Karpas-422 (cell line): Measurements from ENCODE around the gene DTNB. TPM values are rescaled to one million over a fixed set of nuclear protein-coding genes. Genes with fewer than 3 reads are reported as not detected.
"Not testable (repeated sequence)": the region's sequence is repeated elsewhere in the genome, so short reads cannot be mapped to it uniquely, and the experiment has no call there.

Source experiments
- DNase-seq: peaks from one replicate; pipeline ENCODE4 v3.0.0-alpha.2; 2015
- H2AFZ ChIP-seq: fragments of 200-600 bp; sonication (generic); 2 replicates; pipeline ENCODE4 v1.6.1; 2014; ENCODE audit warnings: antibody characterized with exemption, low read length, mixed read lengths
- H3K27ac ChIP-seq: fragments of 200-600 bp; sonication (generic); 2 replicates; pipeline ENCODE4 v1.5.1; 2014; ENCODE audit warnings: mild to moderate bottlenecking, low read length, moderate library complexity
- H3K27me3 ChIP-seq: fragments of 200-600 bp; sonication (generic); 2 replicates; pipeline ENCODE4 v1.6.1; 2014; ENCODE audit warnings: low read length, mixed read lengths
- H3K36me3 ChIP-seq: fragments of 200-600 bp; sonication (generic); 2 replicates; pipeline ENCODE4 v1.6.1; 2014; ENCODE audit warnings: low read length, mixed read lengths; ENCODE audit not compliant: insufficient read depth
- H3K4me1 ChIP-seq: fragments of 200-600 bp; sonication (generic); 2 replicates; pipeline ENCODE4 v1.6.1; 2014; ENCODE audit warnings: mild to moderate bottlenecking, low read length, mixed read lengths
- H3K4me2 ChIP-seq: fragments of 200-600 bp; sonication (generic); 2 replicates; pipeline ENCODE4 v1.6.1; 2014; ENCODE audit warnings: low read length, low read depth, mild to moderate bottlenecking; ENCODE audit not compliant: poor library complexity, severe bottlenecking
- H3K4me3 ChIP-seq: fragments of 200-600 bp; sonication (generic); 2 replicates; pipeline ENCODE4 v1.5.1; 2014; ENCODE audit warnings: mild to moderate bottlenecking, antibody characterized with exemption, low read length, mixed read lengths
- H3K79me2 ChIP-seq: fragments of 200-600 bp; sonication (generic); 2 replicates; pipeline ENCODE4 v1.6.1; 2014; ENCODE audit warnings: mild to moderate bottlenecking, low read length, mixed read lengths
- H3K9ac ChIP-seq: fragments of 200-600 bp; sonication (generic); 2 replicates; pipeline ENCODE4 v1.6.0; 2014; ENCODE audit warnings: low read length
- H3K9me2 ChIP-seq: fragments of 200-600 bp; sonication (generic), shearing (Covaris generic); replicated peaks from 2 replicates; pipeline ENCODE4 v1.6.0; 2014; ENCODE audit warnings: mild to moderate bottlenecking, low read length, moderate library complexity; ENCODE audit not compliant: insufficient read depth
- H3K9me3 ChIP-seq: fragments of 300-700, 200-600 bp; sonication (generic); 2 replicates; pipeline ENCODE4 v1.6.1; 2014; ENCODE audit warnings: low read length, mixed read lengths
- H4K20me1 ChIP-seq: fragments of 200-600 bp; sonication (generic); 2 replicates; pipeline ENCODE4 v1.6.1; 2014; ENCODE audit warnings: mild to moderate bottlenecking, antibody characterized with exemption, low read length, low read depth; ENCODE audit not compliant: insufficient read depth
- total RNA-seq: library from RNA; depleted of rRNA; stranded (reverse); fragments of >200 nt; shearing (Covaris generic); gene quantifications from 2 replicates; pipeline ENCODE4 v1.2.3, GENCODE V29; 2014; ENCODE audit warnings: low replicate concordance

The DTNB gene
- total RNA-seq, 1 experiment from 2014 or later: 9.1 TPM

DNA sequence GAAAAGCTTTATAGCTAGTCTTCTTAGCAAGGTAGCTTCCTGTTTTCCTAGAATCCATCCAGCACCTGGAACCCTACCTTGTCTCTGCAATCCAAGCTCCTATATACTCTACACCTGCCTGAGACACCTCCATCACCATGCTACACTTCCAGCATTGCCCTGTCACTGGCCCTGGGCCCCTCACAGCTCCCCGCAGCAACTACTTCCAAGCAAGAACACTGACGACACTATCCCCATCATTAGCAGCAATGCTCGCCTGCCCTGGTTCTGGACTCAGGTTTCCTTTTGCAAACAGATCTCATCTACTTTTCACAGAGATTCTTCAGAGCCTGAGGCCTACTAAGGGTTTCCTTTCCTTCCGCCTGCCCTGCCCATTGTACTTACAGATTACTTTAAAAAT is 121.1 kb downstream of the DTNB start:
- Histone ChIP-seq H3K4me2 (no peak overlapping the region), H3K9me3 (no peaks in the 10 kb centered on the region), H3K79me2 (no peaks in the 10 kb centered on the region), H3K9ac (no peak overlapping the region), H3K27me3 (no peaks in the 10 kb centered on the region), H2AFZ (no peak overlapping the region), H3K36me3 (no peaks in the 10 kb centered on the region), H4K20me1 (0 out of 2 replicates have a peak, but pooled peaks cover 5% of the 10 kb centered on the region), H3K4me1 (no peaks in the 10 kb centered on the region; the same call in 1 of the 2 replicates), H3K27ac (no peak overlapping the region), H3K9me2 (no peaks in the 10 kb centered on the region), H3K4me3 (no peak overlapping the region)
- no peak for DNase-seq

DNA sequence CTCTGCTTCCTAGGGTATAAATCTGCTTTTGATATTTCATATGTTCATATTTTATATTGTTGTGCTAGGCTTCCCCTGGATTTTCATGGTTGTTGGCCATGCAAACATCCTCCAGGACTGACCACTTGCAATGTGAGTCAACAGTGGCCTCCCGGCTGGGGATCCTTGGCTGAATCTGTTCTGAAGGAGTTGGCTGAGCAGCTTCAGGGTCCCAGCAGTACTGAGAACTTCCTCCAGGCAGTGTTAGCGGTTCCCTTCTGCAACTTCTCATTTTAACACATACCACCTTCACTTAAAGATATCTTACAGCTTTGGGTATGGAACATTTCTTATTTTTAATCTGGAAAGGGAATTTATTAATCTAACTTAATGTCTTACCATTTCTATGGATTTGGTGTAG is 122.1 kb downstream of the DTNB start:
- H3K27ac ChIP-seq: no peak overlapping the region
- H3K4me3 ChIP-seq: no peak overlapping the region

DNA sequence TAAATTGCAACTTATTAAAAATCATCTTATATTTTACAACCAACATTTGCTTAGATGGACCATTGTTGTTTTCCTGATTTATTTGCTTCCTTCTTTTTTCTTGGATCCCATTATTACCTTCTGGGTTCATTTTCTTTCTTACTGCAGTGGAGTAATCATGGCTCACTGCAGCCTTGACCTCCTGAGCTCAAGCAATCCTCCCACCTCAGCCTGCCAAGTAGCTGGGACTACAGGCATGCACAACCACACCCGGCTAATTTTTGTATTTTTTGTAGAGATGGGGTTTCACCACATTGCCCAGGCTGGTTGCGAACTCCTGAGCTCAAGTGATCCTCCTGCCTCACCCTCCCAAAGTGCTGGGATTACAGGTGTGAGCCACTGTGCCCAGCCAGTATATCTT is 123.8 kb downstream of the DTNB start:
- H3K9me3 ChIP-seq, H3K36me3 ChIP-seq, H3K9me2 ChIP-seq, H2AFZ ChIP-seq, H3K9ac ChIP-seq, DNase-seq, H3K27me3 ChIP-seq, H4K20me1 ChIP-seq, H3K27ac ChIP-seq, H3K4me1 ChIP-seq, H3K4me3 ChIP-seq, H3K4me2 ChIP-seq, H3K79me2 ChIP-seq: not testable (repeated sequence)

More for the DNA sequence above, 122.1 kb downstream of the DTNB start:
- H4K20me1 ChIP-seq: no peaks in the 10 kb centered on the region
- H3K4me2 ChIP-seq: no peak overlapping the region
- H2AFZ ChIP-seq: no peak overlapping the region
- H3K9me3 ChIP-seq: no peaks in the 10 kb centered on the region
- DNase-seq: no peak
- H3K9ac ChIP-seq: no peak overlapping the region
- no peaks in the 10 kb centered on the region for H3K27me3 ChIP-seq
- no peaks in the 10 kb centered on the region for H3K36me3 ChIP-seq
- no peaks in the 10 kb centered on the region for H3K4me1 ChIP-seq
- no peaks in the 10 kb centered on the region for H3K9me2 ChIP-seq
- H3K79me2 ChIP-seq: no peaks in the 10 kb centered on the region

DNA sequence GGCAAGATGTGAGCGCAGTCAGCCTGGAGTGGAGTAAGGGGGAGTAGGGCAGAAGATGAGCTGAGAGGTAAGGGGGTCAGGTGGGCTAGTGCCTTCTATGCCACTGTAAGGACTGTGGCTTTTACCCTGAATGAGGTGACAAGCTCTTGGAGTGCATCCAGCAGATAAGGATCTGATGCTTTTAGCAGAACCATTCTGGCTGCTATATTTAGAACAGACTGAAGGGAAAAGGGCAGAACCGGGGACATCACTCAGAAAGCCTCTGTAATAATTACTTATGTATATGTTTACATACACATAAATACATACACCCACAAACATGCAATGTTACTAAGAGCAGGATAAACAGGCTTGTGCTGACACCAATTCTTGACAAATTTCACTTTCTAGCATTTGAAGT is 124.8 kb downstream of the DTNB start:
- Histone ChIP-seq H3K27me3 (no peaks in the 10 kb centered on the region), H3K4me2 (no peak overlapping the region), H4K20me1 (no peaks in the 10 kb centered on the region), H3K36me3 (no peaks in the 10 kb centered on the region), H3K4me1 (no peaks in the 10 kb centered on the region), H3K9ac (no peak overlapping the region), H3K4me3 (no peak overlapping the region), H3K9me3 (no peaks in the 10 kb centered on the region), H2AFZ (no peak overlapping the region), H3K9me2 (no peaks in the 10 kb centered on the region), H3K79me2 (no peaks in the 10 kb centered on the region), H3K27ac (no peak overlapping the region)
- no peak for DNase-seq

DNA sequence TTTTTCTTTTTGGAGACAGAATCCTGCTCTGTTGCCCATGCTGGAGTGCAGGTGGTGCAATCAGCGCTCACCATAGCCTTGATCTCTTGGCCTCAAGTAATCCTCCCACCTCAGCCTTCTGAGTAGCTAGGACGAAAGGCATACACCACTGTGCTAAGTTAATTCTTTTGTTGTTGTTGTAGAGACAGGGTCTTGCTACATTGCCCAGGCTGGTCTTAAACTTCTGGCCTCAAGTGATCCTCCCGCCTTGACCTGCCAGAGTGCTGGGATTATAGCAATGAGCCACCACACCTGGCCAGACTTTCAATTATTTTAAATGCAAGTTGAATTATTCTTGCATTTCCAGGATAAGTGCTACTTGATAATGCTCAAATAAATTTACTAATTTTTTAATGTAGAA is 126.5 kb downstream of the DTNB start:
- no peak for DNase-seq
- no peak overlapping the region for H3K27ac ChIP-seq
- no peaks in the 10 kb centered on the region for H3K9me3 ChIP-seq
- H3K4me1 ChIP-seq: no peaks in the 10 kb centered on the region
- no peaks in the 10 kb centered on the region for H3K36me3 ChIP-seq
- no peaks in the 10 kb centered on the region for H4K20me1 ChIP-seq
- no peak overlapping the region for H3K4me2 ChIP-seq
- H3K4me3 ChIP-seq: no peak overlapping the region
- H2AFZ ChIP-seq: no peak overlapping the region
- H3K9ac ChIP-seq: no peak overlapping the region
- no peaks in the 10 kb centered on the region for H3K9me2 ChIP-seq
- H3K27me3 ChIP-seq: no peaks in the 10 kb centered on the region
- H3K79me2 ChIP-seq: no peaks in the 10 kb centered on the region

DNA sequence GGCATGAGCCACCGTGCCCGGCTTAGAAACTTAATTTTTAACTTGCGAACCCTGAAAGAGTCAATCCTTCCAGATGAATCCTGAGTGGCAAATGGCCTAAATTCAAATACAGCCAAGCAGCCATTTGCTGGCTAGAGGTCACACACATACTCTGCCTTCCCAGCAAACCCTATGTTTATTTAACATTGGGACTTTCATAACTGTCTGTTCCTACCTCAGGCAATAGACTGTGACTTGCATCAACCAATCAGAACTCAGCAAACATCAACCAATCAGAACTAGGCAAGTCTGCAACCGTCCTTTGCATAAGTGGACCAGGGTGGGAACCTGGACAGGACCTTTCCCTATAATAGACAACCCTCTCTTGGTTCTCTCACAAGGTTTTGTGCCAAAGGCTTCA is 127.5 kb downstream of the DTNB start:
- no peak overlapping the region for H3K27ac ChIP-seq
- H3K4me2 ChIP-seq: no peak overlapping the region
- DNase-seq: no peak
- no peaks in the 10 kb centered on the region for H3K4me1 ChIP-seq
- no peaks in the 10 kb centered on the region for H3K9me3 ChIP-seq
- H3K27me3 ChIP-seq: no peaks in the 10 kb centered on the region
- no peaks in the 10 kb centered on the region for H3K79me2 ChIP-seq
- no peaks in the 10 kb centered on the region for H4K20me1 ChIP-seq
- H3K4me3 ChIP-seq: no peak overlapping the region
- no peak overlapping the region for H2AFZ ChIP-seq
- H3K9me2 ChIP-seq: no peaks in the 10 kb centered on the region
- H3K9ac ChIP-seq: no peak overlapping the region
- H3K36me3 ChIP-seq: no peaks in the 10 kb centered on the region

DNA sequence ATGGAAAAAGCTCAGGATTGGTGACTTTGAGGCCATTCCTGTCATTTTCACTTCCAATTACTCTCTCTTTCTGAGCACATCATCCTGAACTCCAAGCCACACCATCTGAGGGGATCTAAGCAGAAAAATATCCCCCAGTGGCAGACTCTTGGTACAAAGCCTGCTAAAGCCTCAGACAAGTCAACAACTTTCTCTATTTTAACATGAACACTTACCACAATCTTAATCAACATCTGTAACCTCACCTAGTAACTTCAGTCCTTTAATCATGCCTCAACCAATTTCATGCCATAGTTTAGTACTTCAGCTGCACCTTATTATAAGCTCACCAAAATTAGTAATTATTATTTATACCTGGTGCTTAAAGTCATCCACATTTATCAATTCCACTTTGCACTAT is 128.9 kb downstream of the DTNB start:
- no peak overlapping the region for H3K9ac ChIP-seq
- H3K79me2 ChIP-seq: no peaks in the 10 kb centered on the region
- no peak overlapping the region for H3K4me3 ChIP-seq
- no peak overlapping the region for H2AFZ ChIP-seq
- H3K27me3 ChIP-seq: no peaks in the 10 kb centered on the region
- H3K9me3 ChIP-seq: no peaks in the 10 kb centered on the region
- DNase-seq: no peak
- H3K4me1 ChIP-seq: no peaks in the 10 kb centered on the region
- no peak overlapping the region for H3K27ac ChIP-seq
- H3K9me2 ChIP-seq: no peaks in the 10 kb centered on the region
- H3K4me2 ChIP-seq: no peak overlapping the region
- no peaks in the 10 kb centered on the region for H3K36me3 ChIP-seq
- H4K20me1 ChIP-seq: no peaks in the 10 kb centered on the region

DNA sequence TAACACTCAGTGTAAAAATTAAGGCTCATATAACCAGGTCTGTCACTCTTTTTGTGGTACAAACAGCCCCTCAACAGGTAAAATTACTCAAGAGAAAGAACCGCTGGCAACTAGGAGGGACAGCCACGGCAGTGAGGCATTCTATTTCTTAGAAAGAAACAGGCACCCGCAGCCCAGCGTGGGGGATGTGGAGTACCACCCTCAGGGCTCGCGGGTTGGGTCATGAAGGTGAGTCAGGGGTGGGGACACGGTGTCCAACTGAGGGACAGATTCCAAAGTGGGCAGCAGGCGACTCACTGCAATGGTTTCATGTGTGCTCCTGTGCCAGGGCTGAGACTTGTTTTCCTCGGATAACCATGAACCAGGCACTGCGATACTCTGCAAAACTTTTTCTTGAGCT is 129.4 kb downstream of the DTNB start:
- H3K9ac ChIP-seq: no peak overlapping the region
- H3K79me2 ChIP-seq: no peaks in the 10 kb centered on the region
- H3K9me3 ChIP-seq: no peaks in the 10 kb centered on the region
- H3K4me2 ChIP-seq: no peak overlapping the region
- H3K27me3 ChIP-seq: no peaks in the 10 kb centered on the region
- no peaks in the 10 kb centered on the region for H3K4me1 ChIP-seq
- no peak overlapping the region for H3K27ac ChIP-seq
- no peaks in the 10 kb centered on the region for H3K36me3 ChIP-seq
- no peak overlapping the region for H2AFZ ChIP-seq
- H4K20me1 ChIP-seq: no peaks in the 10 kb centered on the region
- H3K4me3 ChIP-seq: no peak overlapping the region
- DNase-seq: no peak
- no peaks in the 10 kb centered on the region for H3K9me2 ChIP-seq

DNA sequence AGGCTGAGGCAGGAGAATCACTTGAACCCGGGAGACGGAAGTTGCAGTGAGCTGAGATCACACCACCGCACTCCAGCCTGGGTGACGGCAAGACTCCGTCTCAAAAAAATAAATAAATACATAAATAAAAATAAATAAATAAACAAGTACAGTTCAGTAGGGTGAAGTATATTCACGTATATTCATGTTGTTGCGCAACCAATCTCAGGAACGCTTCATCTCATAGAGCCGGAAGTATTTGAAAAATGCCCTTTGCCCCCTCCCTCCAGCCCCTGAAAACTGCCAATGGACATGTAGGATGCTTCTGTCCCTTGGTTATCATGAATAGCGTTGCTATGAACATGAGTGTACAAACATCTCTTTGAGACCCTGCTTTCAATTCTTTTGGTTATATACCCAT is 132.0 kb downstream of the DTNB start:
- Histone ChIP-seq H3K9ac (no peak overlapping the region), H3K27me3 (no peaks in the 10 kb centered on the region), H4K20me1 (no peaks in the 10 kb centered on the region), H3K4me1 (no peaks in the 10 kb centered on the region), H3K79me2 (no peaks in the 10 kb centered on the region), H3K4me3 (no peak overlapping the region), H3K9me2 (no peaks in the 10 kb centered on the region), H2AFZ (no peak overlapping the region), H3K4me2 (no peak overlapping the region), H3K36me3 (no peaks in the 10 kb centered on the region), H3K27ac (no peak overlapping the region), H3K9me3 (no peaks in the 10 kb centered on the region)
- no peak for DNase-seq
